Neutrophil (primary cell): ENCODE measurements around the gene INTS3.
A peak's percentile ranks its signal among the peaks of the same experiment; 100 is the strongest.

Experiments used
- H3K27ac ChIP-seq: fragments of 200-600 bp; sonication (generic); 2 replicates; pipeline ENCODE4 v1.5.1; 2016; ENCODE audit warnings: mild to moderate bottlenecking, moderate library complexity
- H3K27me3 ChIP-seq: fragments of 200-600 bp; sonication (generic); 2 replicates; pipeline ENCODE4 v1.6.0; 2016; ENCODE audit warnings: mild to moderate bottlenecking
- H3K36me3 ChIP-seq: fragments of 200-600 bp; sonication (generic); 2 replicates; pipeline ENCODE4 v1.5.1; 2017
- H3K4me1 ChIP-seq, 2 experiments: fragments of 200-600 bp in 1 of 2; sonication (generic) in 1 of 2; 1 replicate in 1 of 2; 2 replicates in 1 of 2; pipeline versions ENCODE4 v1.5.1 to v1.6.1; 2013 to 2016; ENCODE audit warnings: low read depth in 1 of 2, low read length in 1 of 2, mild to moderate bottlenecking in 1 of 2, moderate library complexity in 1 of 2; ENCODE audit not compliant: control insufficient read depth in 1 of 2, insufficient read depth in 1 of 2
- H3K4me3 ChIP-seq, 2 experiments: fragments of 200-600 bp in 1 of 2; sonication (generic) in 1 of 2; 1 replicate in 1 of 2; 2 replicates in 1 of 2; pipeline ENCODE4 v1.5.1; 2013 to 2016; ENCODE audit warnings: low read depth in 1 of 2, low read length in 1 of 2, mild to moderate bottlenecking in 1 of 2, moderate library complexity in 1 of 2
- H3K9me3 ChIP-seq: fragments of 200-600 bp; sonication (generic); 2 replicates; pipeline ENCODE4 v1.5.1; 2016
- TF ChIP-seq, protein P1 (sequence below): fragments of 200-600 bp; sonication (generic); IDR thresholded peaks from 2 replicates; pipeline ENCODE4 v1.5.1; 2016; ENCODE audit warnings: antibody characterized with exemption

Gene INTS3, protein sequence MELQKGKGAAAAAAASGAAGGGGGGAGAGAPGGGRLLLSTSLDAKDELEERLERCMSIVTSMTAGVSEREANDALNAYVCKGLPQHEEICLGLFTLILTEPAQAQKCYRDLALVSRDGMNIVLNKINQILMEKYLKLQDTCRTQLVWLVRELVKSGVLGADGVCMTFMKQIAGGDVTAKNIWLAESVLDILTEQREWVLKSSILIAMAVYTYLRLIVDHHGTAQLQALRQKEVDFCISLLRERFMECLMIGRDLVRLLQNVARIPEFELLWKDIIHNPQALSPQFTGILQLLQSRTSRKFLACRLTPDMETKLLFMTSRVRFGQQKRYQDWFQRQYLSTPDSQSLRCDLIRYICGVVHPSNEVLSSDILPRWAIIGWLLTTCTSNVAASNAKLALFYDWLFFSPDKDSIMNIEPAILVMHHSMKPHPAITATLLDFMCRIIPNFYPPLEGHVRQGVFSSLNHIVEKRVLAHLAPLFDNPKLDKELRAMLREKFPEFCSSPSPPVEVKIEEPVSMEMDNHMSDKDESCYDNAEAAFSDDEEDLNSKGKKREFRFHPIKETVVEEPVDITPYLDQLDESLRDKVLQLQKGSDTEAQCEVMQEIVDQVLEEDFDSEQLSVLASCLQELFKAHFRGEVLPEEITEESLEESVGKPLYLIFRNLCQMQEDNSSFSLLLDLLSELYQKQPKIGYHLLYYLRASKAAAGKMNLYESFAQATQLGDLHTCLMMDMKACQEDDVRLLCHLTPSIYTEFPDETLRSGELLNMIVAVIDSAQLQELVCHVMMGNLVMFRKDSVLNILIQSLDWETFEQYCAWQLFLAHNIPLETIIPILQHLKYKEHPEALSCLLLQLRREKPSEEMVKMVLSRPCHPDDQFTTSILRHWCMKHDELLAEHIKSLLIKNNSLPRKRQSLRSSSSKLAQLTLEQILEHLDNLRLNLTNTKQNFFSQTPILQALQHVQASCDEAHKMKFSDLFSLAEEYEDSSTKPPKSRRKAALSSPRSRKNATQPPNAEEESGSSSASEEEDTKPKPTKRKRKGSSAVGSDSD

DNA sequence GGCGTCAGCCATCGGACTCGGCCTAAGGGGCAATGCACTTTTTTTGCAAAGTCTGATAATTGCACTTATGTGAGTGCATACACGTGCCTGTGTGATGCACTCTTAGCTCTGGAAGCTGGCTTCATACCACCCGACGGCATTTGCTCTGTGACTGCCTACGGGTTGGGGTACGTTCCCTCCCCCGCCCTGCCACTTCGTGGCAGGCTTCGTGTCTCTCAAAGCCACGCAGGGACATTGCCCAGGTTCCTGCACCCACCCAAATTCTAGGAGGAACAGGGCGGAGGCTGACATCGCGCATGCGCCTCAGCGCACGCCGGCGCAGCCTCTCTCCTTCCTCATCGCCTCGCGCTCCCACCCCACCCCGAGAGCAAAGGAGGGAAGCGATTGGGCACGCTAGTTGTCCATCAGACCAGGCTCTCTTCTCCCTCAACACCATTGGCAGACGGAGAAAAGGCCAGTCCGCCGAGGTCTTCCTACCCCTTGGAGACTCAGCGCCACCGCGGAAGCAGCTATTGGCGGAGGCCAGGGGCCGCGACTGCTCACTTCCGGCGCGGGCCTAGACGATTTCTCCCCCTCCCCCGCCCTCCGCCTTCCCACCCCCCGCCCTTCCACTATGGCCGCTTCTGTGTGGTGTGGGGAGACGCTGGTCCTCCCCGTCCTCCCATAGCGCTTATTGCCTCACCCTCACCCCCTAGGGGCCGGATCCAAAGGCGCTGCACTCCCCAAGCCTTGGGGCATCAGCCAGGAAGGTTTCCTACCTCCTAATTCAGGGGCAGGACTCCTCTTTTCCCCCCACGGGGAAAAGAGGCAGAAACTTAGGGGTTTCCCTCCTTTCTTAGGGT, at the start of gene INTS3:
Gene INTS3 (plus strand): TSS at position 588 of the 842 bp plus-strand sequence. CDS start 585 bp downstream, outside the sequence.
- Histone ChIP-seq H3K27me3 (no peaks in the 10 kb centered on the region), H3K4me3 (peak within 1 kb of the TSS; percentile 90 to 98), H3K4me1 (peaks cover 27 to 28% of the 10 kb centered on the region in 2 experiments), H3K27ac (peak within 1 kb of the TSS; percentile 95), H3K36me3 (no peaks in the 10 kb centered on the region), H3K9me3 (no peaks in the 10 kb centered on the region)
- TF ChIP-seq, protein P1, sequence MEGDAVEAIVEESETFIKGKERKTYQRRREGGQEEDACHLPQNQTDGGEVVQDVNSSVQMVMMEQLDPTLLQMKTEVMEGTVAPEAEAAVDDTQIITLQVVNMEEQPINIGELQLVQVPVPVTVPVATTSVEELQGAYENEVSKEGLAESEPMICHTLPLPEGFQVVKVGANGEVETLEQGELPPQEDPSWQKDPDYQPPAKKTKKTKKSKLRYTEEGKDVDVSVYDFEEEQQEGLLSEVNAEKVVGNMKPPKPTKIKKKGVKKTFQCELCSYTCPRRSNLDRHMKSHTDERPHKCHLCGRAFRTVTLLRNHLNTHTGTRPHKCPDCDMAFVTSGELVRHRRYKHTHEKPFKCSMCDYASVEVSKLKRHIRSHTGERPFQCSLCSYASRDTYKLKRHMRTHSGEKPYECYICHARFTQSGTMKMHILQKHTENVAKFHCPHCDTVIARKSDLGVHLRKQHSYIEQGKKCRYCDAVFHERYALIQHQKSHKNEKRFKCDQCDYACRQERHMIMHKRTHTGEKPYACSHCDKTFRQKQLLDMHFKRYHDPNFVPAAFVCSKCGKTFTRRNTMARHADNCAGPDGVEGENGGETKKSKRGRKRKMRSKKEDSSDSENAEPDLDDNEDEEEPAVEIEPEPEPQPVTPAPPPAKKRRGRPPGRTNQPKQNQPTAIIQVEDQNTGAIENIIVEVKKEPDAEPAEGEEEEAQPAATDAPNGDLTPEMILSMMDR: peak; percentile 37

DNA sequence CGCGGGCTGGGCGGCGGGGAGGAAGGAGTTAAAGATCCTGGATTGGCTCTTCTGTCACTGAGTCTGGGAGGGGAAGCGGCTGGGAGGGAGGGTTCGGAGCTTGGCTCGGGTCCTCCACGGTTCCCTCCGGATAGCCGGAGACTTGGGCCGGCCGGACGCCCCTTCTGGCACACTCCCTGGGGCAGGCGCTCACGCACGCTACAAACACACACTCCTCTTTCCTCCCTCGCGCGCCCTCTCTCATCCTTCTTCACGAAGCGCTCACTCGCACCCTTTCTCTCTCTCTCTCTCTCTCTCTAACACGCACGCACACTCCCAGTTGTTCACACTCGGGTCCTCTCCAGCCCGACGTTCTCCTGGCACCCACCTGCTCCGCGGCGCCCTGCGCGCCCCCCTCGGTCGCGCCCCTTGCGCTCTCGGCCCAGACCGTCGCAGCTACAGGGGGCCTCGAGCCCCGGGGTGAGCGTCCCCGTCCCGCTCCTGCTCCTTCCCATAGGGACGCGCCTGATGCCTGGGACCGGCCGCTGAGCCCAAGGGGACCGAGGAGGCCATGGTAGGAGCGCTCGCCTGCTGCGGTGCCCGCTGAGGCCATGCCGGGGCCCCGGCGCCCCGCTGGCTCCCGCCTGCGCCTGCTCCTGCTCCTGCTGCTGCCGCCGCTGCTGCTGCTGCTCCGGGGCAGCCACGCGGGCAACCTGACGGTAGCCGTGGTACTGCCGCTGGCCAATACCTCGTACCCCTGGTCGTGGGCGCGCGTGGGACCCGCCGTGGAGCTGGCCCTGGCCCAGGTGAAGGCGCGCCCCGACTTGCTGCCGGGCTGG, 49.1 kb upstream of the INTS3 start, which contains the start of gene NPR1:
Gene NPR1 (plus strand): TSS at position 170 of the 818 bp plus-strand sequence. CDS start 421 bp downstream, at position 591.
- Histone ChIP-seq H3K27ac (no peak within 1 kb of the TSS), H3K36me3 (no peaks in the 10 kb centered on the region), H3K4me1 (peaks cover 24 to 26% of the 10 kb centered on the region in 2 experiments), H3K4me3 (peak within 1 kb of the TSS; percentile 42 to 54), H3K9me3 (no peaks in the 10 kb centered on the region), H3K27me3 (peaks cover 64% of the 10 kb centered on the region)
- TF ChIP-seq, protein P1: no peak

DNA sequence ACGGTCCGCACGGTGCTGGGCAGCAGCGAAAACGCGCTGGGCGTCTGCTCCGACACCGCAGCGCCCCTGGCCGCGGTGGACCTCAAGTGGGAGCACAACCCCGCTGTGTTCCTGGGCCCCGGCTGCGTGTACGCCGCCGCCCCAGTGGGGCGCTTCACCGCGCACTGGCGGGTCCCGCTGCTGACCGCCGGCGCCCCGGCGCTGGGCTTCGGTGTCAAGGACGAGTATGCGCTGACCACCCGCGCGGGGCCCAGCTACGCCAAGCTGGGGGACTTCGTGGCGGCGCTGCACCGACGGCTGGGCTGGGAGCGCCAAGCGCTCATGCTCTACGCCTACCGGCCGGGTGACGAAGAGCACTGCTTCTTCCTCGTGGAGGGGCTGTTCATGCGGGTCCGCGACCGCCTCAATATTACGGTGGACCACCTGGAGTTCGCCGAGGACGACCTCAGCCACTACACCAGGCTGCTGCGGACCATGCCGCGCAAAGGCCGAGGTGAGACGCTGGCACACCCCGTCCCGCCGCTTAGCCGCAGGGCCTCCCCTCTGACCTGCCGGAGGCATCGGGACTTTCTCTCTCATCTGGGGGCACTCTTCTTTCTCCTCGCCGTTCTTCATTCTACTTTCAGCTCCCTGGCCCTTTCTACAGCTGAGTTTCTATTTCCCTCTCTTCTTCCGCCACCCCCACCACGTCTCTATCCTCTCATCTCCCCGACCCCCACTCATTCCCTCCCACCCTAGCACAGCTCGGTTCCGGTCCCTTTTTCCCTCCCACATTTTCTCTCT, 48.3 kb upstream of the INTS3 start:
- Histone ChIP-seq H3K4me3 (peak overlapping the region; percentile 42 to 54), H3K27me3 (peaks cover 69% of the 10 kb centered on the region), H3K36me3 (no peaks in the 10 kb centered on the region), H3K27ac (no peak overlapping the region), H3K4me1 (peaks cover 24 to 26% of the 10 kb centered on the region in 2 experiments), H3K9me3 (no peaks in the 10 kb centered on the region)
- TF ChIP-seq, protein P1: no peak

DNA sequence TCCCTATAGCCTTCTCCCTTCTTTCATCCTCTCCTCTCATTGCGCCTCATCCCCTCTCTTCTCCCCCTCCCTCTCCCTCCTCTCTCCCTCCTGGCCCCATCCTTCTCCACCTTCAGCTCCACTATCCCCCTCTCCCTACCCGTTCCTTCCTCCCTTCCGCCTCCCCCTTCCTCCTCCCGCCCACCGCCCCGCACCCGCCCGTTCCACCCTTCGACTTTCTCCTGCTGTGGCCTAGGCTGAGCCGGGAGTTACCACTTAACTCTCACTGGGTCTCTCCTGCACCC, 47.8 kb upstream of the INTS3 start:
- TF ChIP-seq, protein P1: no peak
- Histone ChIP-seq H3K4me1 (peaks cover 24 to 26% of the 10 kb centered on the region in 2 experiments), H3K9me3 (no peaks in the 10 kb centered on the region), H3K4me3 (no peak overlapping the region), H3K27ac (no peak overlapping the region), H3K27me3 (peaks cover 72% of the 10 kb centered on the region), H3K36me3 (no peaks in the 10 kb centered on the region)
